Liver (tissue), 9 donors: ENCODE measurements around the gene GAS2L3. TPM values are rescaled to one million over a fixed set of nuclear protein-coding genes. Genes with fewer than 3 reads are reported as not detected.
"Not testable (repeated sequence)": the region's sequence is repeated elsewhere in the genome, so short reads cannot be mapped to it uniquely, and the experiment has no call there.

Source experiments
- DNase-seq: peaks from one replicate; pipeline ENCODE4 v3.0.0-alpha.2; 2017; ENCODE audit warnings: low spot score
- H3K27ac ChIP-seq, 2 donors: one replicate each; pipeline ENCODE4 v1.7.0; 2013; ENCODE audit warnings: inconsistent platforms in 2 of 2, low read length in 2 of 2, control low read depth in 1 of 2, low read depth in 1 of 2, mild to moderate bottlenecking in 1 of 2
- H3K27me3 ChIP-seq, 4 donors: one replicate each; pipeline versions ENCODE4 v1.6.1 to v1.7.0; 2013; ENCODE audit warnings: low read length in 3 of 4, inconsistent platforms in 1 of 4, mild to moderate bottlenecking in 1 of 4, moderate library complexity in 1 of 4; ENCODE audit not compliant: control insufficient read depth in 4 of 4, insufficient read depth in 4 of 4
- H3K36me3 ChIP-seq, 4 donors: one replicate each; pipeline versions ENCODE4 v1.6.1 to v1.7.0; 2013; ENCODE audit warnings: low read length in 3 of 4, mild to moderate bottlenecking in 3 of 4, low read depth in 1 of 4, moderate library complexity in 1 of 4; ENCODE audit not compliant: control insufficient read depth in 4 of 4, insufficient read depth in 3 of 4
- H3K4me1 ChIP-seq, 4 donors: one replicate each; pipeline versions ENCODE4 v1.6.1 to v1.7.0; 2013; ENCODE audit warnings: low read length in 3 of 4, mild to moderate bottlenecking in 3 of 4, moderate library complexity in 1 of 4; ENCODE audit not compliant: control insufficient read depth in 4 of 4, insufficient read depth in 4 of 4
- H3K4me3 ChIP-seq, 3 donors: one replicate each; pipeline versions ENCODE4 v1.6.1 to v1.7.0; 2013; ENCODE audit warnings: low read length in 3 of 3, control low read depth in 1 of 3, low read depth in 1 of 3, mild to moderate bottlenecking in 1 of 3
- H3K9ac ChIP-seq, 2 donors: one replicate each; pipeline ENCODE4 v1.7.0; 2013; ENCODE audit warnings: low read length in 2 of 2, mild to moderate bottlenecking in 2 of 2, moderate library complexity in 2 of 2, control low read depth in 1 of 2, low read depth in 1 of 2
- H3K9me3 ChIP-seq, 4 donors: one replicate each; pipeline versions ENCODE4 v1.6.1 to v1.7.0; 2013; ENCODE audit warnings: low read length in 3 of 4; ENCODE audit not compliant: control insufficient read depth in 4 of 4
- CTCF ChIP-seq: fragments of 150-350 bp; IDR thresholded peaks from 2 replicates; pipeline ENCODE4 v1.5.1; 2017; ENCODE audit warnings: improper control_type of control experiment, low read depth, low read length; ENCODE audit not compliant: missing input control
- FOXA2 ChIP-seq: IDR thresholded peaks from 2 replicates; pipeline ENCODE4 v1.6.1; 2016; ENCODE audit warnings: antibody characterized with exemption
- GABPA ChIP-seq, 2 donors: IDR thresholded peaks in 1 of 2; conservative IDR thresholded peaks in 1 of 2; 2 replicates each; pipeline ENCODE4 v1.6.1; 2016; ENCODE audit warnings: antibody characterized with exemption in 2 of 2, mild to moderate bottlenecking in 1 of 2, moderate library complexity in 1 of 2
- HNF4A ChIP-seq, 2 donors: conservative IDR thresholded peaks; 2 replicates each; pipeline ENCODE4 v1.6.1; 2016; ENCODE audit warnings: antibody characterized with exemption in 2 of 2, mild to moderate bottlenecking in 2 of 2
- HNF4G ChIP-seq: IDR thresholded peaks from 2 replicates; pipeline ENCODE4 v1.6.1; 2016; ENCODE audit warnings: antibody characterized with exemption
- JUND ChIP-seq, 2 donors: IDR thresholded peaks; 2 replicates each; pipeline ENCODE4 v1.6.1; 2016; ENCODE audit warnings: antibody characterized with exemption in 2 of 2
- NR2F2 ChIP-seq: IDR thresholded peaks from 2 replicates; pipeline ENCODE4 v1.6.1; 2016; ENCODE audit warnings: antibody characterized with exemption
- REST ChIP-seq: IDR thresholded peaks from 2 replicates; pipeline ENCODE4 v1.6.1; 2016; ENCODE audit warnings: antibody characterized with exemption, mild to moderate bottlenecking
- RXRA ChIP-seq, 2 donors: IDR thresholded peaks; 2 replicates each; pipeline ENCODE4 v1.6.1; 2017 to 2018; ENCODE audit warnings: antibody characterized with exemption in 2 of 2, mild to moderate bottlenecking in 1 of 2
- SP1 ChIP-seq: IDR thresholded peaks from 2 replicates; pipeline ENCODE4 v1.6.1; 2018; ENCODE audit warnings: antibody characterized with exemption, mild to moderate bottlenecking
- TAF1 ChIP-seq: conservative IDR thresholded peaks from 2 replicates; pipeline ENCODE4 v1.6.1; 2016; ENCODE audit warnings: antibody characterized with exemption, mild to moderate bottlenecking
- WGBS: extraction: QIAGEN DNeasy Blood & Tissue Kit; methylation state at CpG from one replicate; pipeline ENCODE4 v1.1.7; 2013; 5-methylcytosine and 5-hydroxymethylcytosine counted together
- polyA plus RNA-seq, 2 donors: library from polyadenylated mRNA; stranded (reverse) in 1 of 2; unstranded in 1 of 2; fragments of 200-250 nt in 1 of 2; fragments of >200 nt in 1 of 2; fragmentation: Nextera tagmentation in 1 of 2; extraction: Ambion mirVana in 1 of 2; gene quantifications; one replicate each; pipeline versions ENCODE4 v1.2.1 to v1.2.3, GENCODE V29; 2013 to 2015
- total RNA-seq, 2 donors: library from RNA; depleted of rRNA; stranded (reverse); fragments of >200 nt; gene quantifications; one replicate each; pipeline ENCODE4 v1.2.3, GENCODE V29; 2014
- TF ChIP-seq, protein P1 (sequence below): IDR thresholded peaks from 2 replicates; pipeline ENCODE4 v1.6.1; 2016; ENCODE audit warnings: antibody characterized with exemption
- TF ChIP-seq, protein P2 (sequence below): IDR thresholded peaks from 2 replicates; pipeline ENCODE4 v1.6.1; 2016; ENCODE audit warnings: antibody characterized with exemption
- donor health status: healthy.
- donor health status: healthy.
- donor health status: healthy.
- donor health status: healthy.
- donor health status: healthy.

The GAS2L3 gene
- total and polyA plus RNA-seq, 4 donors, result 0.76 to 17.6 (median 2.4) TPM

GRCh38 chr12:100557357-100557756, 16.1 kb upstream of the GAS2L3 start:
- WGBS, result 63% methylated on average over 2 of the region's 2 CpGs
- Histone ChIP-seq H3K4me1 (peaks cover 0 to 44% (median 42%) of the 10 kb centered on the region in 4 donors), H3K36me3 (peaks cover 5 to 22% (median 12%) of the 10 kb centered on the region in 4 donors), H3K4me3 (no peak overlapping the region), H3K9ac (no peak overlapping the region), H3K9me3 (no peaks in the 10 kb centered on the region), H3K27me3 (no peaks in the 10 kb centered on the region), H3K27ac (no peak overlapping the region)
- TF ChIP-seq SP1 (peak; percentile 47), REST (no peak), HNF4A (conservative IDR thresholded peaks at IDR 0.05) (peak; percentile 85 to 88), TAF1 (no peak), RXRA (IDR thresholded peaks at IDR 0.05) (peak; percentile 63 to 81), CTCF (no peak), JUND (IDR thresholded peaks at IDR 0.05) (peak in 1 of 2 donors; percentile 41), HNF4G (peak; percentile 32), NR2F2 (no peak), GABPA (IDR thresholded peaks at IDR 0.05 in 1 of 2, conservative IDR thresholded peaks at IDR 0.05 in 1 of 2) (no peak), FOXA2 (peak; percentile 47)
- TF ChIP-seq, protein P1, sequence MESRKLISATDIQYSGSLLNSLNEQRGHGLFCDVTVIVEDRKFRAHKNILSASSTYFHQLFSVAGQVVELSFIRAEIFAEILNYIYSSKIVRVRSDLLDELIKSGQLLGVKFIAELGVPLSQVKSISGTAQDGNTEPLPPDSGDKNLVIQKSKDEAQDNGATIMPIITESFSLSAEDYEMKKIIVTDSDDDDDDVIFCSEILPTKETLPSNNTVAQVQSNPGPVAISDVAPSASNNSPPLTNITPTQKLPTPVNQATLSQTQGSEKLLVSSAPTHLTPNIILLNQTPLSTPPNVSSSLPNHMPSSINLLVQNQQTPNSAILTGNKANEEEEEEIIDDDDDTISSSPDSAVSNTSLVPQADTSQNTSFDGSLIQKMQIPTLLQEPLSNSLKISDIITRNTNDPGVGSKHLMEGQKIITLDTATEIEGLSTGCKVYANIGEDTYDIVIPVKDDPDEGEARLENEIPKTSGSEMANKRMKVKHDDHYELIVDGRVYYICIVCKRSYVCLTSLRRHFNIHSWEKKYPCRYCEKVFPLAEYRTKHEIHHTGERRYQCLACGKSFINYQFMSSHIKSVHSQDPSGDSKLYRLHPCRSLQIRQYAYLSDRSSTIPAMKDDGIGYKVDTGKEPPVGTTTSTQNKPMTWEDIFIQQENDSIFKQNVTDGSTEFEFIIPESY, result no peak
- TF ChIP-seq, protein P2, sequence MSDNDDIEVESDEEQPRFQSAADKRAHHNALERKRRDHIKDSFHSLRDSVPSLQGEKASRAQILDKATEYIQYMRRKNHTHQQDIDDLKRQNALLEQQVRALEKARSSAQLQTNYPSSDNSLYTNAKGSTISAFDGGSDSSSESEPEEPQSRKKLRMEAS, result peak; percentile 35
- no peak for DNase-seq

DNA sequence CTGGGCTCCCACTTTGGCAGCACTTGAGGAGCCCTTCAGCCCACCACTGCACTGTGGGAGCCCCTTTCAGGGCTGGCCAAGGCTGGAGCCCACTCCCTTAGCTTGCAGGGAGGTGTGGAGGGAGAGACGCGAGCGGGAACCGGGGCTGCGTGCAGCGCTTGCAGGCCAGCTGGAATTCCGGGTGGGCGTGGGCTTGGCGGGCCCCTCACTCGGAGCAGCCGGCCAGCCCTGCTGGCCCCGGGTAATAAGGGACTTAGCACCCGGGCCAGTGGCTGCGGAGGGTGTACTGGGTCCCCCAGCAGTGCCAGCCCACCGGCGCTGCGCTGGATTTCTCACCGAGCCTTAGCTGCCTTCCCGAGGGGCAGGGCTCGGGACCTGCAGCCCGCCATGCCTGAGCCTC, 14.2 kb upstream of the GAS2L3 start:
- DNase-seq, H3K27ac ChIP-seq, H3K4me3 ChIP-seq, H3K9me3 ChIP-seq, H3K9ac ChIP-seq, H3K27me3 ChIP-seq: not testable (repeated sequence)
- Histone ChIP-seq H3K36me3 (peaks cover 3 to 28% (median 14%) of the 10 kb centered on the region in 4 donors), H3K4me1 (peaks cover 0 to 31% (median 27%) of the 10 kb centered on the region in 4 donors)
- 97% methylated on average over 21 of the region's 21 CpGs for WGBS
